ES-I3 (cell line): ENCODE results near the gene THAP12.

Experiments
- H3K36me3 ChIP-seq: 2 replicates; pipeline ENCODE4 v1.6.1; 2013; ENCODE audit warnings: mild to moderate bottlenecking, low read length, control low read depth, moderate library complexity; ENCODE audit not compliant: insufficient read depth
- H3K4me1 ChIP-seq: 2 replicates; pipeline ENCODE4 v1.6.1; 2013; ENCODE audit warnings: mild to moderate bottlenecking, control low read depth, low read length; ENCODE audit not compliant: insufficient read depth
- H3K9ac ChIP-seq: 2 replicates; pipeline ENCODE4 v1.6.1; 2013; ENCODE audit warnings: low read depth, mild to moderate bottlenecking, low read length, moderate library complexity
- H3K9me3 ChIP-seq: 2 replicates; pipeline ENCODE4 v1.6.1; 2013; ENCODE audit warnings: mild to moderate bottlenecking, low read length, moderate library complexity; ENCODE audit not compliant: control insufficient read depth, insufficient read depth

Gene THAP12

DNA sequence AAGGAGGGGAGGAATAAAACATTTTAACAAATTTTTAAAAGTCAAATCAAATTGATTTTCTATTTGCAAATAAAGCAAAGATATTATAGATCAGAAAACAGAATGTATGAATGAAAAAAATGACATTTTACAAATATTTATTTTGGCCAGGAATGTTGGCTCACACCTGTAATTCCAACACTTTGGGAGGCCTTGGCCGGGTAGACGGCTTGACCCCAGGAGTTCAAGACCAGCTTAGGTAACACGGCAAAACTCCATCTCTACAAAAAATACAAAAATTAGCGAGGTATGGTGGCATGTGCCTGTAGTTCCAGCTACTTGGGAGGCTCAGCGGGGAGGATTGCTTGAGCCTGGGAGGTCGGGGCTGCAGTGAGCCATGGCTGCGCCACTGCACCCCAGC is 18.2 kb downstream of the THAP12 start:
- H3K9ac ChIP-seq, result no peak overlapping the region
- H3K36me3 ChIP-seq, result no peaks in the 10 kb centered on the region
- no peaks in the 10 kb centered on the region for H3K9me3 ChIP-seq
- no peaks in the 10 kb centered on the region for H3K4me1 ChIP-seq

GRCh38 chr11:76361776-76362175 is 19.2 kb downstream of the THAP12 start:
- H3K36me3 ChIP-seq, result no peaks in the 10 kb centered on the region
- H3K4me1 ChIP-seq, result no peaks in the 10 kb centered on the region
- H3K9ac ChIP-seq, result no peak overlapping the region
- no peaks in the 10 kb centered on the region for H3K9me3 ChIP-seq

- no peak overlapping the region for H3K9ac ChIP-seq
- H3K9me3 ChIP-seq, result no peaks in the 10 kb centered on the region
- H3K36me3 ChIP-seq, result no peaks in the 10 kb centered on the region
- H3K4me1 ChIP-seq, result no peaks in the 10 kb centered on the region
Measured at GRCh38 chr11:76361374-76361773, 19.6 kb downstream of the THAP12 start.

GRCh38 chr11:76355172-76355571 is 25.8 kb downstream of the THAP12 start:
- Histone ChIP-seq H3K9ac (no peak overlapping the region), H3K36me3 (0 out of 2 replicates have a peak, but pooled peaks cover 4% of the 10 kb centered on the region), H3K9me3 (no peaks in the 10 kb centered on the region), H3K4me1 (no peaks in the 10 kb centered on the region)

- no peak overlapping the region for H3K9ac ChIP-seq
- no peaks in the 10 kb centered on the region for H3K9me3 ChIP-seq
- 0 out of 2 replicates have a peak, but pooled peaks cover 4% of the 10 kb centered on the region for H3K36me3 ChIP-seq
- no peaks in the 10 kb centered on the region for H3K4me1 ChIP-seq
Measured at GRCh38 chr11:76348348-76348747, 32.6 kb downstream of the THAP12 start.

DNA sequence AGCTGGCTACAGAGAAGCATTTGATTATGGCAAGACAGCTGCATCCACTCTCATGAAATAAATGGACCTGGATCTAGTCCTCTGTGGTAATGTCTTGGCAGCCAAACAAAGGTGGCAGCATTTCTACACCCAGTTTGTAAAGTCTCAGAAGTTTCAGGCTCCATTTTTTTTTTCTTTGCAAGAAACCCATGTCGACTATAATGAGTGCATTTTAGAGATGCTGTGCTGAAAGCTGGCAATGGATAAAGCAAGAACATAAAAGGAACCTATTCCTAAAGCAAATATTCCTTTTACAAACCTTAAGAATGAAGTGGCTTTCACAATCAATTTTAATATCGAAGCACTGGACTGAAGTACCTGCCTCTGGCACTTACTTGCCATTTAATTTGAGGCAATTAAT is 33.5 kb downstream of the THAP12 start:
- H3K9ac ChIP-seq, result no peak overlapping the region
- H3K9me3 ChIP-seq, result no peaks in the 10 kb centered on the region
- H3K4me1 ChIP-seq, result no peaks in the 10 kb centered on the region
- H3K36me3 ChIP-seq, result no peaks in the 10 kb centered on the region

DNA sequence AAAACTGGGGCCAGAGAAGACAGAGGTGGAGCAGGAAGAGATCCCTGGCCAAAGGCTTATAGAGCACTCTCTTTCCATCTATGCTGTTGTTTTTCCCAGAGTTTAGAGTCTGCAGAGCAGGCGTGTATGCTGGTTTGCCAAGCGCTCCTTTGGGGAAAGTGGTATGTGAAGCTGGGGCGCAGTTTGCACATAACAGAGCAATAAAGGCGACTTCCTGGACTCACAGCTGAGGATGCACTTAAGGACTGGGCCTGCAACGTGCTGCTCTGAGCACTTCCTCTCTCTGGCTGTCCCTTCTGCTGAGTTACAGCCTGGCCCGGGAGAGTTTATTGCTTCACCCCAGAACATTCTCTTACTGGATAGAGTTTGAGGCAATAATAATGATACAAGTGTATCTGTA is 41.7 kb downstream of the THAP12 start:
- H3K9ac ChIP-seq, result no peak overlapping the region
- H3K36me3 ChIP-seq, result no peaks in the 10 kb centered on the region
- no peaks in the 10 kb centered on the region for H3K4me1 ChIP-seq
- H3K9me3 ChIP-seq, result peaks cover 13% of the 10 kb centered on the region

DNA sequence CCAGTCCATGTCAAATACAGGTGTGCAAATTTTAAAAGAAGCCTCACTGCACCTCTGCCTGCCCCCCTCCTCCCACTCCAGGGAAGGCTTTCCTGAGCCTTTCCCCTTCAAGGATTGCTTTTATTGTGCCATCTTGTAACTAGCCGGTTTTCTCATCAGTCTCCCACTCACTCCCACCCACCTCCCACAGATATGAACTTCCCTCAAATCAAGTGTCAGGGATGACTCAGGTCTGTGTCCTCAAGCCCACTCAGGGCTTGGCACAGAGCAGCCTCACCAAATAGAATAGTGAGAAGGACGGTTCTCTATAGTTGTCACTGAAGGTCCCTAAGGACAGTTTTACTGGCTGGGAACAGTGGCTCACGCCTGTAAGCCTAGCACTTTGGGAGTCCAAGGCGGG is 43.0 kb downstream of the THAP12 start:
- Histone ChIP-seq H3K4me1 (no peaks in the 10 kb centered on the region), H3K9me3 (peaks cover 16% of the 10 kb centered on the region), H3K36me3 (no peaks in the 10 kb centered on the region), H3K9ac (no peak overlapping the region)

DNA sequence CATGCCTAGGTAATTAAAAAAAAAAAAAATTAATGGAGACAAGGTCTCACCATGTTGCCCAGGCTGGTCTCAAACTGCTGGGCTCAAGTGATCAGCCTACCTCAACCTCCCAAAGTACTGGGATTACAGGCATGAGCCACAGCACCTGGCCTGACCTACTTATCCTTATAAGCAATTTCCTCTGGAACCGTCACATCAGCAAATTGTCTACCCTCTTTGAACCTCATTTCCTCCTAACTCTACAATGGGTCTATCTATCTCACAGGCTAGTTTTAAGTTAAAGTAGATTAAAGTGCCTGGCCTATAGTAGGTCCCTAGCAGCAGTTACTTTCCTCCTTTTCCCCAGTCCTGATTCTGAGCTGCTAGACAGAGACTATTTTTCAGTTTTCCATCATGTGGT is 43.5 kb downstream of the THAP12 start:
- Histone ChIP-seq H3K4me1 (no peaks in the 10 kb centered on the region), H3K9ac (no peak overlapping the region), H3K36me3 (no peaks in the 10 kb centered on the region), H3K9me3 (peaks cover 16% of the 10 kb centered on the region)

- Histone ChIP-seq H3K4me1 (no peaks in the 10 kb centered on the region), H3K36me3 (no peaks in the 10 kb centered on the region), H3K9ac (no peak overlapping the region), H3K9me3 (peaks cover 16% of the 10 kb centered on the region)
Measured at GRCh38 chr11:76336597-76336996, 44.3 kb downstream of the THAP12 start.

- no peaks in the 10 kb centered on the region for H3K4me1 ChIP-seq
- H3K9me3 ChIP-seq, result peaks cover 16% of the 10 kb centered on the region
- no peak overlapping the region for H3K9ac ChIP-seq
- H3K36me3 ChIP-seq, result no peaks in the 10 kb centered on the region
Measured at GRCh38 chr11:76335842-76336241, 45.1 kb downstream of the THAP12 start.

- Histone ChIP-seq H3K9ac (no peak overlapping the region), H3K36me3 (no peaks in the 10 kb centered on the region), H3K9me3 (peaks cover 16% of the 10 kb centered on the region), H3K4me1 (peaks cover 4% of the 10 kb centered on the region; the same call in 1 of the 2 replicates)
Measured at GRCh38 chr11:76334826-76335389, 46.0 kb downstream of the THAP12 start.

DNA sequence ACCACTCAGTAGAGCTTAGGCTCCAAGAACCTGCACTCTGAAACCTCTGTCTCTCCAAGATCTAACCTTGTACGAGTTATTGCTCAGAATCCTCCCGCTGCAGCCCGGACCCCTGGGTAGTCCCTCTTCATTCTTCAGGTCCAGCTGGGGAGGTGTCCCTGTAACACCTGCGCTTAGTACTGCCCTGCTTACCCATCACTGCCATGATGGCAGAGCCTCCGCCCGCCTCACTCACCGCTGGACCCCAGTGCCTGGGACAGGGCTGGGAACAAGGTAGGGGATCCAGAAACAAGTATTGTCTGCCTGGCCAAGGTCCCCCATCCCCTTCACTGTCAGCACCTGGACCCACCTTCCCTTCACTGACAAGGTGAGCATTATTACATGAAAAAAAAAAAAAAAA is 50.3 kb downstream of the THAP12 start:
- Histone ChIP-seq H3K36me3 (no peaks in the 10 kb centered on the region), H3K4me1 (peaks cover 11% of the 10 kb centered on the region; the same call in 1 of the 2 replicates), H3K9me3 (peaks cover 14% of the 10 kb centered on the region), H3K9ac (no peak overlapping the region)

GRCh38 chr11:76329983-76330382 is 50.9 kb downstream of the THAP12 start:
- Histone ChIP-seq H3K4me1 (peaks cover 11% of the 10 kb centered on the region; the same call in 1 of the 2 replicates), H3K9me3 (peaks cover 9% of the 10 kb centered on the region), H3K9ac (no peak overlapping the region), H3K36me3 (no peaks in the 10 kb centered on the region)

GRCh38 chr11:76329084-76329648 is 51.8 kb downstream of the THAP12 start:
- H3K9ac ChIP-seq, result no peak overlapping the region
- no peaks in the 10 kb centered on the region for H3K36me3 ChIP-seq
- peaks cover 11% of the 10 kb centered on the region; the same call in 1 of the 2 replicates for H3K4me1 ChIP-seq
- H3K9me3 ChIP-seq, result peaks cover 3% of the 10 kb centered on the region; the same call in 1 of the 2 replicates
